Neural cell (in vitro differentiated cells): Measurements from ENCODE around the gene C20orf202. TPM values are rescaled to one million over a fixed set of nuclear protein-coding genes. Genes with fewer than 3 reads are reported as not detected.

Source experiments
- H2AFZ ChIP-seq: fragments of 200-600, 300-800 bp; sonication (generic), shearing (Covaris generic); 2 replicates; pipeline ENCODE4 v1.6.0; 2014; ENCODE audit warnings: low read depth, mild to moderate bottlenecking, antibody characterized with exemption, low read length, moderate library complexity
- H3F3A ChIP-seq: fragments of 200-600 bp; shearing (Covaris generic); 2 replicates; pipeline ENCODE4 v1.6.1; 2016; ENCODE audit warnings: mild to moderate bottlenecking, moderate library complexity, mixed read lengths, antibody characterized with exemption, low read length; ENCODE audit not compliant: insufficient read depth, poor library complexity, severe bottlenecking
- H3K27ac ChIP-seq: fragments of 200-600, 300-800 bp; sonication (generic), shearing (Covaris generic); 2 replicates; pipeline ENCODE4 v1.5.1; 2014; ENCODE audit warnings: mild to moderate bottlenecking, low read length, moderate library complexity
- H3K27me3 ChIP-seq: fragments of 300-800, 200-600 bp; sonication (generic), shearing (Covaris generic); 2 replicates; pipeline ENCODE4 v1.6.0; 2014; ENCODE audit warnings: mild to moderate bottlenecking, low read depth, low read length, moderate library complexity; ENCODE audit not compliant: insufficient read depth
- H3K36me3 ChIP-seq: fragments of 300-800, 200-600 bp; sonication (generic), shearing (Covaris generic); 2 replicates; pipeline ENCODE4 v1.5.1; 2014; ENCODE audit warnings: mild to moderate bottlenecking, antibody characterized with exemption, low read length, moderate library complexity; ENCODE audit not compliant: insufficient read depth
- H3K4me2 ChIP-seq: fragments of 300-800, 200-600 bp; sonication (generic), shearing (Covaris generic); 2 replicates; pipeline ENCODE4 v1.6.0; 2014; ENCODE audit warnings: mild to moderate bottlenecking, low read length
- H3K4me3 ChIP-seq: fragments of 300-800, 200-600 bp; sonication (generic), shearing (Covaris generic); 2 replicates; pipeline ENCODE4 v1.5.1; 2014; ENCODE audit warnings: mild to moderate bottlenecking, low read length, moderate library complexity
- H3K79me2 ChIP-seq: fragments of 200-600 bp; shearing (Covaris generic); replicated peaks from 2 replicates; pipeline ENCODE4 v1.6.0; 2014; ENCODE audit warnings: mild to moderate bottlenecking, low read length, moderate library complexity; ENCODE audit not compliant: insufficient read depth
- H3K9ac ChIP-seq: fragments of 300-800, 200-600 bp; sonication (generic), shearing (Covaris generic); 2 replicates; pipeline ENCODE4 v1.6.1; 2016; ENCODE audit warnings: mild to moderate bottlenecking, low read length, mixed read lengths
- H3K9me2 ChIP-seq: fragments of 200-600 bp; shearing (Covaris generic); 2 replicates; pipeline ENCODE4 v1.6.1; 2016; ENCODE audit warnings: mild to moderate bottlenecking, low read length, mixed read lengths; ENCODE audit not compliant: insufficient read depth
- H3K9me3 ChIP-seq: fragments of 200-600, 300-800 bp; sonication (generic), shearing (Covaris generic); 2 replicates; pipeline ENCODE4 v1.6.1; 2016; ENCODE audit warnings: mild to moderate bottlenecking, mixed run types, low read length, moderate library complexity, mixed read lengths
- H4K20me1 ChIP-seq: fragments of 200-600 bp; shearing (Covaris generic); 2 replicates; pipeline ENCODE4 v1.6.1; 2016; ENCODE audit warnings: mild to moderate bottlenecking, mixed run types; ENCODE audit not compliant: insufficient read depth
- CTCF ChIP-seq: fragments of 450-650 bp; IDR thresholded peaks from 2 replicates; pipeline ENCODE4 v1.5.1; 2014; ENCODE audit warnings: antibody characterized with exemption, mild to moderate bottlenecking, moderate library complexity; ENCODE audit not compliant: poor library complexity, severe bottlenecking
- EP300 ChIP-seq: fragments of 450-650 bp; conservative IDR thresholded peaks from 2 replicates; pipeline ENCODE4 v1.6.1; 2014; ENCODE audit warnings: antibody characterized with exemption, mild to moderate bottlenecking, moderate library complexity; ENCODE audit not compliant: poor library complexity, severe bottlenecking
- EZH2 ChIP-seq: fragments of 200-600, 300-800 bp; shearing (Covaris generic), sonication (generic); IDR thresholded peaks from 2 replicates; pipeline ENCODE4 v1.6.1; 2014; ENCODE audit warnings: antibody characterized with exemption, low read length, borderline replicate concordance, mild to moderate bottlenecking; ENCODE audit not compliant: insufficient read depth, poor library complexity, severe bottlenecking
- MXI1 ChIP-seq: fragments of 450-650 bp; conservative IDR thresholded peaks from 2 replicates; pipeline ENCODE4 v1.6.1; 2014; ENCODE audit warnings: antibody characterized with exemption, mild to moderate bottlenecking; ENCODE audit not compliant: poor library complexity, severe bottlenecking
- POLR2AphosphoS5 ChIP-seq: IDR thresholded peaks from 2 replicates; pipeline ENCODE4 v1.6.1; 2012
- RAD21 ChIP-seq: fragments of 450-650 bp; conservative IDR thresholded peaks from 2 replicates; pipeline ENCODE4 v1.6.1; 2014; ENCODE audit warnings: antibody characterized with exemption, mild to moderate bottlenecking, moderate library complexity
- REST ChIP-seq: IDR thresholded peaks from 2 replicates; pipeline ENCODE4 v1.6.1; 2012; ENCODE audit warnings: borderline replicate concordance
- SMC3 ChIP-seq: fragments of 450-650 bp; conservative IDR thresholded peaks from 2 replicates; pipeline ENCODE4 v1.6.1; 2014; ENCODE audit warnings: antibody characterized with exemption, mild to moderate bottlenecking, moderate library complexity; ENCODE audit not compliant: poor library complexity
- TAF1 ChIP-seq: IDR thresholded peaks from 2 replicates; pipeline ENCODE4 v1.6.1; 2012; ENCODE audit warnings: low read depth
- polyA plus RNA-seq: library from polyadenylated mRNA; depleted of rRNA; stranded (reverse); fragments of >200 nt; gene quantifications from 2 replicates; pipeline ENCODE4 v1.2.3, GENCODE V29; 2014

C20orf202 gene
- polyA plus RNA-seq, 1 donor from 2014 or later: 0.62 TPM

- no peak overlapping the region for H2AFZ ChIP-seq
- peaks cover 10% of the 10 kb centered on the region for H3K36me3 ChIP-seq
Measured at GRCh38 chr20:1154691-1155090, 48.6 kb upstream of the C20orf202 start.

DNA sequence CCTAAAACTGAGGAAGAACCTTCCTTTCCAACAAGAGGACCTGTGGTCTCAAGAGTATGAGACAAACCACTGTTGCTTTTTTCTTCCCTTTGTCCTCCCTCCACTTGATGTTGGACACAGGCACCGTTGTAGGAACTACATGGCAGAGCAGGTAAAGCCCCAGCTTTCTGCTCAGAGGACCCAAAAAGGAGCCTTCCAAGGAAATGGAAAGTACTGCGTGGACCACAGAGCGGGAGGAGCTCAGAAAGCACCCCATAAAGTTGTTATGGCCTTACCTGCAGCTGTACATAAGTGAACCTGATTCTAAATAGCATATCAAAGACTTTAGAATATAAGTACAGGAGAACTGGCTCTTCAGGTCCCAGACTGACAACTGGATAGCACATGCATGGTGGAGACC is 47.9 kb upstream of the C20orf202 start:
- no peak overlapping the region for H3K4me3 ChIP-seq
- no peaks in the 10 kb centered on the region for H4K20me1 ChIP-seq
- H3K27me3 ChIP-seq: no peaks in the 10 kb centered on the region
- H3K27ac ChIP-seq: no peak overlapping the region
- no peak overlapping the region for H3K9ac ChIP-seq
- no peaks in the 10 kb centered on the region for H3K9me3 ChIP-seq
- no peaks in the 10 kb centered on the region for H3K9me2 ChIP-seq
- no peaks in the 10 kb centered on the region for H3F3A ChIP-seq
- no peaks in the 10 kb centered on the region for H3K79me2 ChIP-seq
- H3K36me3 ChIP-seq: peaks cover 12% of the 10 kb centered on the region
- H2AFZ ChIP-seq: no peak overlapping the region
- H3K4me2 ChIP-seq: no peak overlapping the region
- TF ChIP-seq MXI1 (no peak), TAF1 (no peak), RAD21 (no peak), SMC3 (no peak), CTCF (no peak), EP300 (no peak), EZH2 (no peak)

More at GRCh38 chr20:1154691-1155090, 48.6 kb upstream of the C20orf202 start:
- no peak overlapping the region for H3K4me3 ChIP-seq
- H3K9me2 ChIP-seq: no peaks in the 10 kb centered on the region
- no peaks in the 10 kb centered on the region for H3K79me2 ChIP-seq
- H3K9me3 ChIP-seq: no peaks in the 10 kb centered on the region
- H3K9ac ChIP-seq: no peak overlapping the region
- H3K4me2 ChIP-seq: no peak overlapping the region
- no peak overlapping the region for H3K27ac ChIP-seq
- no peaks in the 10 kb centered on the region for H4K20me1 ChIP-seq
- no peaks in the 10 kb centered on the region for H3F3A ChIP-seq
- TF ChIP-seq EP300: no peak
- TF ChIP-seq RAD21: no peak
- TF ChIP-seq REST: no peak
- TF ChIP-seq TAF1: no peak
- no peak for TF ChIP-seq SMC3
- no peak for TF ChIP-seq EZH2
- no peak for TF ChIP-seq CTCF
- TF ChIP-seq POLR2AphosphoS5: no peak
- H3K27me3 ChIP-seq: no peaks in the 10 kb centered on the region
